Measurements from ENCODE around the gene AQP10. TPM values are rescaled to one million over a fixed set of nuclear protein-coding genes. Genes with fewer than 3 reads are reported as not detected.

The AQP10 gene
- total RNA-seq, 4 donors from 2014 or later: 0.26 TPM; not detected in 3

DNA sequence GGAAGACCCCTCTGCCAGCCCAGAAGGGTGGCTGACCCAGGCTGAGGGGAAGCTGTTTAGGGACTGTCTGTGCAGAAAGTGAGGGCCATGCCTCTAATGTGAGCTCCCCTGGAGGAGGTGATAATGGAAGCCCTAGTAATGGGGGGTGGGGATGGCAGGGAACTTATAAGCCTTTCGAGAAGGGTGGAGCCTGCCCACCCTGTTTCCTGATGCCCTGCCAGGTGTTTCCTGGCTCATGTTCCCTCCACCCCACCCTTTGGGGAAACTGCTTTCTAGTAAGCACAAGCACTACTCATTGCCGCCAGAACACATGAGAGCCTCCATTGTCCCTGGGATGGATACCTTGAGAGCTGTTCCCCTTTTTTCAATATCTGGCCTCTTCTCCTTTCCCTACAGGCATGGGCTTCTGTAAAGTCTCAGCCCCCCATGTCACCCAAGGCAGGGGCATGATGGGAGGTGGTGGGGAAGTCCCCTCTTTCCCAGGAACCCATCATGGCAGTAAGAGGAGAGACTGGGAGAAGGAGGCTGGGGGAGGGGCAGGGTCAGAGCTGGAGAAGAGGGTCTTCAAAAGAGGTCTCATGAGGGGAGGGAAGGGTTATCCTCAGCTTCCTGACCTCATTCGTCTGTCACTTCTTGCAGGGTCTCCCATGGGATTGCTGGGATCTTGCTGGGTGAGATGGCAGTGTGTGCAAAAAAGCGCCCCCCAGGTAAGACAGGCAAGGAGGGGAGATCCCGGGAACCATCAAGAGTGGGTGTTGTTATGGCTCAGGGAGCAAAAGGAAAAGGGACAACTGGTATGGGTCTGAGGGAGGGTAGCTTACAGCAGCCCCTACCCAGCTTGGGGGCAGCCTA is 6.8 kb downstream of the AQP10 start:
- Histone ChIP-seq H3K4me3 (peak overlapping the region; percentile 75), H3K9me3 (no peaks in the 10 kb centered on the region), H3K4me1 (peaks cover 55% of the 10 kb centered on the region), H3K27ac (peak overlapping the region; percentile 93), H3K36me3 (peaks cover 19% of the 10 kb centered on the region), H3K27me3 (peaks cover 5% of the 10 kb centered on the region)
- no peak for DNase-seq (ENCODE audit: low spot score in 2 of 2)
- WGBS: 14% methylated on average over 5 of the region's 5 CpGs
- TF ChIP-seq POLR2A (IDR thresholded peaks at IDR 0.05) (no peak), EP300 (IDR thresholded peaks at IDR 0.05) (no peak), POLR2AphosphoS5 (IDR thresholded peaks at IDR 0.05) (no peak)
- TF ChIP-seq, protein P1, sequence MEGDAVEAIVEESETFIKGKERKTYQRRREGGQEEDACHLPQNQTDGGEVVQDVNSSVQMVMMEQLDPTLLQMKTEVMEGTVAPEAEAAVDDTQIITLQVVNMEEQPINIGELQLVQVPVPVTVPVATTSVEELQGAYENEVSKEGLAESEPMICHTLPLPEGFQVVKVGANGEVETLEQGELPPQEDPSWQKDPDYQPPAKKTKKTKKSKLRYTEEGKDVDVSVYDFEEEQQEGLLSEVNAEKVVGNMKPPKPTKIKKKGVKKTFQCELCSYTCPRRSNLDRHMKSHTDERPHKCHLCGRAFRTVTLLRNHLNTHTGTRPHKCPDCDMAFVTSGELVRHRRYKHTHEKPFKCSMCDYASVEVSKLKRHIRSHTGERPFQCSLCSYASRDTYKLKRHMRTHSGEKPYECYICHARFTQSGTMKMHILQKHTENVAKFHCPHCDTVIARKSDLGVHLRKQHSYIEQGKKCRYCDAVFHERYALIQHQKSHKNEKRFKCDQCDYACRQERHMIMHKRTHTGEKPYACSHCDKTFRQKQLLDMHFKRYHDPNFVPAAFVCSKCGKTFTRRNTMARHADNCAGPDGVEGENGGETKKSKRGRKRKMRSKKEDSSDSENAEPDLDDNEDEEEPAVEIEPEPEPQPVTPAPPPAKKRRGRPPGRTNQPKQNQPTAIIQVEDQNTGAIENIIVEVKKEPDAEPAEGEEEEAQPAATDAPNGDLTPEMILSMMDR (IDR thresholded peaks at IDR 0.05): no peak

DNA sequence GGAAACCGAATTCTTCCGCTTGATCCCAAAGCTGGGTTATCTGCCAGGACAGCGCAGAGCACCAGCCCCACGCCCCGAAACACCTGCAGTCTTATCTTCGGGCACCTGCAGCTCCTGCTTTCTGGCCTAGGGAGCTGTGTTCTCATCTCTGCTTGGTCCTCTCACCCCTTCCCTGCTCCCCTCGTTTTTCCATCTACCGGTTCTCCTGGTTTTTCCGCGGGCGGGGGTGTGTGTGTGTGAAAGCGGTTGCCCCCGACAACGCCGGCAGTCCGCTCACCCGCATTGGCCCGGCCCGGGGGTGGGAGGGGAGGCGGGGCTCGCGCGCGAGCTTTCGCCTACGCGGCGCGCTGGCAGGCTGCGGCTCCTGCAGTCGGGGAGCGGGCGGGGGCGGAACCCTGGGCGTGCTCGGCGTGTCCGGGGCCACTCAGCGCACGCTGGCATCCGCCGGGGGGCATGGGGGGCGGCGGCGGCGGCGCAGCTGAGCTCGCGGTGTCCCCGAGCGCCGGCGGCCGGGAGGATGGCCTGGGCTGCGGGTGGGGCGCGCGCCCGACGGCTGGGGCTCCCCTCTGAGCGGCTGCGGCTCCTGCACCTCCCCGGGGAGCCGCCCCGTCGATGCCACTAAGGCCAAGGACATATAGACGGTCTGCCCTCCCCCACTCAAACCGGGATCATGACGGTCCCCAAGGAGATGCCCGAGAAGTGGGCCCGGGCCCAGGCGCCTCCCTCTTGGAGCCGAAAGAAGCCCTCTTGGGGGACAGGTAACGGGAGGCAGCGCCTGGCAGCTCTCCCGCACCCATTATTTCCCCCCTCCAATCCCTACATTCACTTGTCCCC is 7.6 kb downstream of the AQP10 start:
- Histone ChIP-seq H3K27me3 (peaks cover 5% of the 10 kb centered on the region), H3K4me3 (peak overlapping the region; percentile 75), H3K9me3 (no peaks in the 10 kb centered on the region), H3K4me1 (peaks cover 55% of the 10 kb centered on the region), H3K27ac (peak overlapping the region; percentile 93), H3K36me3 (peaks cover 19% of the 10 kb centered on the region)
- no peak for TF ChIP-seq POLR2AphosphoS5 (IDR thresholded peaks at IDR 0.05)
- TF ChIP-seq, protein P1 (IDR thresholded peaks at IDR 0.05): no peak
- no peak for TF ChIP-seq EP300 (IDR thresholded peaks at IDR 0.05)
- no peak for TF ChIP-seq POLR2A (IDR thresholded peaks at IDR 0.05)
- peak; percentile 93 for DNase-seq (ENCODE audit: low spot score in 2 of 2)
- WGBS: 5% methylated on average over 35 of the region's 76 CpGs

DNA sequence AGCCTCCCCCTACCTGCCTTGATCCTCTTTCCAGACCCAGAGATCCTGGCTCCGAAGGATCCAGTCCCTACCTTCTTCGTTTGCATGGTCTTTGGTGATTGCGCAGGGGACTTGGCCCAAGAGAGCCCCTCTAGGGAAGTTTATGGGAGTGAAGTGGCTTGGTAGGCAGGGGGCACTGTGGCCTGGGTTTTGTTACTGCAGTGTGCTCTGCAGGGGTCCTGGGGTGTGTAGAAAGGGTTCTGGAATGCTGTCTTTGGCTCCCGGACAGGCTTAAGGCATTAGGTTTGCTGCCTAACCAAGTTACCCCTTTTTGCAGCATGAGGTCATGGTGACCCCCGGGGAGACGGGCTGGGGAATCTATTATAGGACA is 8.2 kb downstream of the AQP10 start:
- Histone ChIP-seq H3K9me3 (no peaks in the 10 kb centered on the region), H3K27me3 (peaks cover 5% of the 10 kb centered on the region), H3K27ac (peak overlapping the region; percentile 93), H3K4me3 (peak overlapping the region; percentile 75), H3K36me3 (peaks cover 25% of the 10 kb centered on the region), H3K4me1 (peaks cover 55% of the 10 kb centered on the region)
- TF ChIP-seq POLR2AphosphoS5 (IDR thresholded peaks at IDR 0.05): no peak
- TF ChIP-seq, protein P1 (IDR thresholded peaks at IDR 0.05): no peak
- TF ChIP-seq EP300 (IDR thresholded peaks at IDR 0.05): no peak
- no peak for TF ChIP-seq POLR2A (IDR thresholded peaks at IDR 0.05)
- WGBS: 42% methylated on average over 6 of the region's 6 CpGs
- DNase-seq (ENCODE audit: low spot score in 2 of 2): no peak

DNA sequence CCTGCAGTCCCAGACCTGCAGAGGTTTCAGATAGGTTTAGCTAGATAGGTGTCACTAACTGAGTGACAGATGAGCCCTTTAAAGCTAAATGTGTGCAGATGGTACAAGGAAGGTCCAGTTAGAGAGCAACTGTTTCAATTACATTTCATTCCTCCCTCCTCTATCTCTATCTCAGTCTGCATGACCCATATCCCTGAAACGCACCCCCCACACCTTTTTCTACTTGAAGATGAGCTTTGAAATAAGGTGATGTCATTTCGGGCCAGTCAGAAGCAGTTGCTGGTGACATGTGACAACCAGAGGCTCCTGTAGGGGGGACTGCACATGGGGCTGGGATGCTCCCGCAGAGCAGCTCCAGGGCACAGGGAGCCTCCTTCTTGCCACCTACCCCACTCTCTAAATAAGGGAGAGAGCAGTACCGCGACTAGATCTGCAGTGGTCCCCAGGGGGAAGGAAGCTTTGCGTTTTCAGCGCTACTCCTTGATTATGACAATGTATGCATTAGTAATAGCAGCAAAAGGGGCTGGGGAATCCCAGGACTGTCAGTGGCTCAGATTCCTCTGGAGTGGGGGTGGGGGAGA is 8.7 kb downstream of the AQP10 start:
- Histone ChIP-seq H3K9me3 (no peaks in the 10 kb centered on the region), H3K36me3 (peaks cover 27% of the 10 kb centered on the region), H3K4me3 (peak overlapping the region; percentile 75), H3K27me3 (peaks cover 5% of the 10 kb centered on the region), H3K27ac (no peak overlapping the region), H3K4me1 (peaks cover 57% of the 10 kb centered on the region)
- 70% methylated on average over 7 of the region's 7 CpGs for WGBS
- no peak for TF ChIP-seq POLR2A (IDR thresholded peaks at IDR 0.05)
- TF ChIP-seq EP300 (IDR thresholded peaks at IDR 0.05): no peak
- no peak for TF ChIP-seq POLR2AphosphoS5 (IDR thresholded peaks at IDR 0.05)
- TF ChIP-seq, protein P1 (IDR thresholded peaks at IDR 0.05): no peak
- no peak for DNase-seq (ENCODE audit: low spot score in 2 of 2)

All from suprapubic skin (tissue), 4 donors.